Neural cell (in vitro differentiated cells): ENCODE results near the gene KRT6A.

ENCODE experiments used
- EP300 ChIP-seq: fragments of 450-650 bp; conservative IDR thresholded peaks from 2 replicates; pipeline ENCODE4 v1.6.1; 2014; ENCODE audit warnings: antibody characterized with exemption, mild to moderate bottlenecking, moderate library complexity; ENCODE audit not compliant: poor library complexity, severe bottlenecking
- EZH2 ChIP-seq: fragments of 200-600, 300-800 bp; shearing (Covaris generic), sonication (generic); IDR thresholded peaks from 2 replicates; pipeline ENCODE4 v1.6.1; 2014; ENCODE audit warnings: antibody characterized with exemption, low read length, borderline replicate concordance, mild to moderate bottlenecking; ENCODE audit not compliant: insufficient read depth, poor library complexity, severe bottlenecking
- MXI1 ChIP-seq: fragments of 450-650 bp; conservative IDR thresholded peaks from 2 replicates; pipeline ENCODE4 v1.6.1; 2014; ENCODE audit warnings: antibody characterized with exemption, mild to moderate bottlenecking; ENCODE audit not compliant: poor library complexity, severe bottlenecking
- POLR2AphosphoS5 ChIP-seq: IDR thresholded peaks from 2 replicates; pipeline ENCODE4 v1.6.1; 2012
- RAD21 ChIP-seq: fragments of 450-650 bp; conservative IDR thresholded peaks from 2 replicates; pipeline ENCODE4 v1.6.1; 2014; ENCODE audit warnings: antibody characterized with exemption, mild to moderate bottlenecking, moderate library complexity
- SMC3 ChIP-seq: fragments of 450-650 bp; conservative IDR thresholded peaks from 2 replicates; pipeline ENCODE4 v1.6.1; 2014; ENCODE audit warnings: antibody characterized with exemption, mild to moderate bottlenecking, moderate library complexity; ENCODE audit not compliant: poor library complexity
- TAF1 ChIP-seq: IDR thresholded peaks from 2 replicates; pipeline ENCODE4 v1.6.1; 2012; ENCODE audit warnings: low read depth
- TF ChIP-seq, protein P1 (sequence below): fragments of 450-650 bp; IDR thresholded peaks from 2 replicates; pipeline ENCODE4 v1.5.1; 2014; ENCODE audit warnings: antibody characterized with exemption, mild to moderate bottlenecking, moderate library complexity; ENCODE audit not compliant: poor library complexity, severe bottlenecking

GRCh38 chr12:52495389-52495788, 2.3 kb upstream of the KRT6A start:
- TF ChIP-seq, protein P1, sequence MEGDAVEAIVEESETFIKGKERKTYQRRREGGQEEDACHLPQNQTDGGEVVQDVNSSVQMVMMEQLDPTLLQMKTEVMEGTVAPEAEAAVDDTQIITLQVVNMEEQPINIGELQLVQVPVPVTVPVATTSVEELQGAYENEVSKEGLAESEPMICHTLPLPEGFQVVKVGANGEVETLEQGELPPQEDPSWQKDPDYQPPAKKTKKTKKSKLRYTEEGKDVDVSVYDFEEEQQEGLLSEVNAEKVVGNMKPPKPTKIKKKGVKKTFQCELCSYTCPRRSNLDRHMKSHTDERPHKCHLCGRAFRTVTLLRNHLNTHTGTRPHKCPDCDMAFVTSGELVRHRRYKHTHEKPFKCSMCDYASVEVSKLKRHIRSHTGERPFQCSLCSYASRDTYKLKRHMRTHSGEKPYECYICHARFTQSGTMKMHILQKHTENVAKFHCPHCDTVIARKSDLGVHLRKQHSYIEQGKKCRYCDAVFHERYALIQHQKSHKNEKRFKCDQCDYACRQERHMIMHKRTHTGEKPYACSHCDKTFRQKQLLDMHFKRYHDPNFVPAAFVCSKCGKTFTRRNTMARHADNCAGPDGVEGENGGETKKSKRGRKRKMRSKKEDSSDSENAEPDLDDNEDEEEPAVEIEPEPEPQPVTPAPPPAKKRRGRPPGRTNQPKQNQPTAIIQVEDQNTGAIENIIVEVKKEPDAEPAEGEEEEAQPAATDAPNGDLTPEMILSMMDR: no peak
- TF ChIP-seq POLR2AphosphoS5 (no peak), TAF1 (no peak), EP300 (no peak), MXI1 (no peak), EZH2 (no peak), RAD21 (no peak), SMC3 (no peak)
